ENCODE data around the gene CXorf49. TPM values are rescaled to one million over a fixed set of nuclear protein-coding genes. Genes with fewer than 3 reads are reported as not detected.
"Not testable (repeated sequence)": the region's sequence is repeated elsewhere in the genome, so short reads cannot be mapped to it uniquely, and the experiment has no call there.

CXorf49 gene
- total and polyA plus RNA-seq, 9 of the 15 experiments (the other 6 are each of a cell fraction or from before 2014, with no cell fraction given): not detected

DNA sequence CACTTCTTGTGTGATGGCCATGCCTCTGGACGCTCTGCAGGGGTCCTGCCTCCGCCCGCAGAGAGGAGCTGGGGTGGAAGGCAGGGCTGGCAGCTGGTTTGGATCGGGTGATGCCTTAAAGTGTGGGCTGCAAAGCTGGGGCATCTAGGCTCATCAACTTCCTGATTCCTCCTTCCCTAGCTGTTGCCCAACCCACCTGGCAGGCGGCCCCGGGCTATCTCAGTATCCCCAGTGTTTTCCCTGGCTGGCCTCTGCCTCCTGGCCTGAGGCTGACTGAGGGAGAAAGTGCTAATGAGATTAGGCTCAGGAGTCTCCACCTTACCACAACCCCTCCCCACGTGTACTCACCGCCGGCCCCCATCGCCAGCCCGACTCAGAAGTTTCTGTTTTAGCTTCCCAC is 46.7 kb upstream of the CXorf49 start:
- H3K9me1 ChIP-seq (ENCODE audit: control insufficient read depth, insufficient read depth, low read length); H4K20me1 ChIP-seq (replicated peaks; ENCODE audit: control insufficient read depth, insufficient read depth, low read length); H3K9me3 ChIP-seq (replicated peaks; ENCODE audit: control insufficient read depth, insufficient read depth, low read depth, low read length); H3K4me2 ChIP-seq (ENCODE audit: insufficient read depth, low read length); H3K27ac ChIP-seq (ENCODE audit: extremely low read depth, low read depth, low read length); in situ Hi-C loops (cut with MboI); BruUV-seq (replicated peaks); POLR2A ChIA-PET; DNase-seq (ENCODE audit: extremely low read depth in 1 of 4, low spot score in 3 of 4); H3K9ac ChIP-seq (ENCODE audit: insufficient read depth in 1 of 2, low read depth in 2 of 2, low read length in 2 of 2); ATAC-seq; H3K4me1 ChIP-seq (replicated peaks in 1 of 2; ENCODE audit: control insufficient read depth in 2 of 2, insufficient read depth in 2 of 2, low read length in 2 of 2); H3K79me2 ChIP-seq (ENCODE audit: control insufficient read depth, insufficient read depth, low read length); H2AFZ ChIP-seq (ENCODE audit: low read depth, low read length); CTCF ChIA-PET (ENCODE audit: low intra/inter-chr PET ratio); FAIRE-seq; intact Hi-C loops (cut with micrococcal nuclease); H3K36me3 ChIP-seq (ENCODE audit: control insufficient read depth, insufficient read depth, low read length); H3K27me3 ChIP-seq (ENCODE audit: control insufficient read depth in 2 of 2, insufficient read depth in 2 of 2, low read length in 2 of 2); H3K4me3 ChIP-seq: not testable (repeated sequence)
- WGBS (ENCODE audit: insufficient coverage, low coverage, missing lambda C conversion rate): no CpG with 5 or more reads among the region's 11 CpGs

DNA sequence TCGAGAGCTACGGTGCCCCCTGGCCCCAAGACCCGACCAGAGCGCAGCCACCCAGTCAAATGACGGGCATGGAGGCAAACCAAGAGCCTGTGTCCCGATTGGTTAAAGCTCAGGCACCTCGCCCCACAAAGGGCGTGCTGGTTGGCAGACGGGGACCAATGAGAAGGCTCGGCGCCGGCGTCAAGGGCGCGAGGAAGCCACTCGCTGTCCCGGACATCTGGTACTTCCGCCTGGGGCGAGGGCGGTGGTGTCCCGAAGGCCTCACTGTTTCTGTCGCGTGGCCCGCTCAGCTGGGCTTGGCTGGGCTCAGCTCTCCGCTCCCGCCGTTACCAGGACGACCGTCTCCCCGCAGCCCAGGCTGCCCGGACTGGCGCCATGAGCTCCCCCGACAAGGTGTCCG is 45.0 kb upstream of the CXorf49 start, which contains the start of gene CXorf49B:
TSS of gene CXorf49B (plus strand) at position 301 of the 400 bp plus-strand sequence. CDS start at position 376, 75 bp downstream.
- CTCF ChIA-PET (ENCODE audit: low intra/inter-chr PET ratio); H3K79me2 ChIP-seq (ENCODE audit: control insufficient read depth, insufficient read depth, low read length); H2AFZ ChIP-seq (ENCODE audit: low read depth, low read length); ATAC-seq; H3K9me3 ChIP-seq (replicated peaks; ENCODE audit: control insufficient read depth, insufficient read depth, low read depth, low read length); BruUV-seq (replicated peaks); in situ Hi-C loops (cut with MboI); H3K9ac ChIP-seq (ENCODE audit: insufficient read depth in 1 of 2, low read depth in 2 of 2, low read length in 2 of 2); H3K4me3 ChIP-seq; FAIRE-seq; H3K36me3 ChIP-seq (ENCODE audit: control insufficient read depth, insufficient read depth, low read length); POLR2A ChIA-PET; H4K20me1 ChIP-seq (replicated peaks; ENCODE audit: control insufficient read depth, insufficient read depth, low read length); H3K4me1 ChIP-seq (replicated peaks in 1 of 2; ENCODE audit: control insufficient read depth in 2 of 2, insufficient read depth in 2 of 2, low read length in 2 of 2); H3K4me2 ChIP-seq (ENCODE audit: insufficient read depth, low read length); H3K27me3 ChIP-seq (ENCODE audit: control insufficient read depth in 2 of 2, insufficient read depth in 2 of 2, low read length in 2 of 2); intact Hi-C loops (cut with micrococcal nuclease); H3K9me1 ChIP-seq (ENCODE audit: control insufficient read depth, insufficient read depth, low read length); H3K27ac ChIP-seq (ENCODE audit: extremely low read depth, low read depth, low read length); DNase-seq (ENCODE audit: extremely low read depth in 1 of 4, low spot score in 3 of 4): not testable (repeated sequence)
- WGBS (ENCODE audit: insufficient coverage, low coverage, missing lambda C conversion rate): no CpG with 5 or more reads among the region's 34 CpGs

DNA sequence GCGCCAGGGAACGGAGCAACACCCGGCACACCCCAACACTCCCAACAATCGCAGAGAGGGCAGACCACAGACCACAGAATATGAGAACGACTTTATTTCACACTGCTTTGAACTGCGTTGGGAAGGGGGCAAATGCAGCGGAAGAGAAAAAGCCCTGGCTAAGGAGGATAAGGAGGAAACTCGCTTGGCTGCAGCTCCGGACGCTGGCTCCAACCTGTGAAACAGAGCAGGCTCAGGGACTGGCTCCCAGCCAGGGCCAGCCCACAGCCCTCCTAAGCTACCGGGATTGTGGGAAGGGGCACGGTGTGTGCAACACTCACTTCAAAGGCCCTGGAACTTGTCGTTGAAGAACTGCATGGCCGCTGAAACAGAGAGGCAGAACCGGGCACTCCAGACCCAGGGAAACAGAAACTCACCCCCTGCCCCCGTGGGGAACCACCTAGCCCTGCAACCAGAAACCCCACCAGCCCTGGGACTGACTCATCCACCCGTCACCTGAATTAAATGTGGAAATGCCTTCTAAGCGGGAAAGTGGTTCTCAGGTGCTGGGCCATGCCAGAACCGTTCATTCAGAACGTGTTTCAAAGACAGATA is 42.7 kb upstream of the CXorf49 start:
- POLR2A ChIA-PET; H3K36me3 ChIP-seq (ENCODE audit: control insufficient read depth, insufficient read depth, low read length); H4K20me1 ChIP-seq (replicated peaks; ENCODE audit: control insufficient read depth, insufficient read depth, low read length); H3K79me2 ChIP-seq (ENCODE audit: control insufficient read depth, insufficient read depth, low read length); H3K9ac ChIP-seq (ENCODE audit: insufficient read depth in 1 of 2, low read depth in 2 of 2, low read length in 2 of 2); DNase-seq (ENCODE audit: extremely low read depth in 1 of 4, low spot score in 3 of 4); H3K4me1 ChIP-seq (replicated peaks in 1 of 2; ENCODE audit: control insufficient read depth in 2 of 2, insufficient read depth in 2 of 2, low read length in 2 of 2); H3K4me2 ChIP-seq (ENCODE audit: insufficient read depth, low read length); H3K9me1 ChIP-seq (ENCODE audit: control insufficient read depth, insufficient read depth, low read length); H3K27ac ChIP-seq (ENCODE audit: extremely low read depth, low read depth, low read length); intact Hi-C loops (cut with micrococcal nuclease); H3K27me3 ChIP-seq (ENCODE audit: control insufficient read depth in 2 of 2, insufficient read depth in 2 of 2, low read length in 2 of 2); H3K9me3 ChIP-seq (replicated peaks; ENCODE audit: control insufficient read depth, insufficient read depth, low read depth, low read length); BruUV-seq (replicated peaks); FAIRE-seq; ATAC-seq; H3K4me3 ChIP-seq; in situ Hi-C loops (cut with MboI); CTCF ChIA-PET (ENCODE audit: low intra/inter-chr PET ratio); H2AFZ ChIP-seq (ENCODE audit: low read depth, low read length): not testable (repeated sequence)
- no CpG with 5 or more reads among the region's 20 CpGs for WGBS (ENCODE audit: insufficient coverage, low coverage, missing lambda C conversion rate)

DNA sequence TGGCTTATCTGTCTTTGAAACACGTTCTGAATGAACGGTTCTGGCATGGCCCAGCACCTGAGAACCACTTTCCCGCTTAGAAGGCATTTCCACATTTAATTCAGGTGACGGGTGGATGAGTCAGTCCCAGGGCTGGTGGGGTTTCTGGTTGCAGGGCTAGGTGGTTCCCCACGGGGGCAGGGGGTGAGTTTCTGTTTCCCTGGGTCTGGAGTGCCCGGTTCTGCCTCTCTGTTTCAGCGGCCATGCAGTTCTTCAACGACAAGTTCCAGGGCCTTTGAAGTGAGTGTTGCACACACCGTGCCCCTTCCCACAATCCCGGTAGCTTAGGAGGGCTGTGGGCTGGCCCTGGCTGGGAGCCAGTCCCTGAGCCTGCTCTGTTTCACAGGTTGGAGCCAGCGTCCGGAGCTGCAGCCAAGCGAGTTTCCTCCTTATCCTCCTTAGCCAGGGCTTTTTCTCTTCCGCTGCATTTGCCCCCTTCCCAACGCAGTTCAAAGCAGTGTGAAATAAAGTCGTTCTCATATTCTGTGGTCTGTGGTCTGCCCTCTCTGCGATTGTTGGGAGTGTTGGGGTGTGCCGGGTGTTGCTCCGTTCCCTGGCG is 2.3 kb upstream of the CXorf49 start:
- H4K20me1 ChIP-seq (replicated peaks; ENCODE audit: control insufficient read depth, insufficient read depth, low read length); intact Hi-C loops (cut with micrococcal nuclease); H2AFZ ChIP-seq (ENCODE audit: low read depth, low read length); H3K4me1 ChIP-seq (replicated peaks in 1 of 2; ENCODE audit: control insufficient read depth in 2 of 2, insufficient read depth in 2 of 2, low read length in 2 of 2); H3K27me3 ChIP-seq (ENCODE audit: control insufficient read depth in 2 of 2, insufficient read depth in 2 of 2, low read length in 2 of 2); H3K9me3 ChIP-seq (replicated peaks; ENCODE audit: control insufficient read depth, insufficient read depth, low read depth, low read length); H3K27ac ChIP-seq (ENCODE audit: extremely low read depth, low read depth, low read length); H3K79me2 ChIP-seq (ENCODE audit: control insufficient read depth, insufficient read depth, low read length); DNase-seq (ENCODE audit: extremely low read depth in 1 of 4, low spot score in 3 of 4); H3K36me3 ChIP-seq (ENCODE audit: control insufficient read depth, insufficient read depth, low read length); POLR2A ChIA-PET; BruUV-seq (replicated peaks); ATAC-seq; H3K9ac ChIP-seq (ENCODE audit: insufficient read depth in 1 of 2, low read depth in 2 of 2, low read length in 2 of 2); FAIRE-seq; CTCF ChIA-PET (ENCODE audit: low intra/inter-chr PET ratio); in situ Hi-C loops (cut with MboI); H3K9me1 ChIP-seq (ENCODE audit: control insufficient read depth, insufficient read depth, low read length); H3K4me3 ChIP-seq; H3K4me2 ChIP-seq (ENCODE audit: insufficient read depth, low read length): not testable (repeated sequence)
- WGBS (ENCODE audit: insufficient coverage, low coverage, missing lambda C conversion rate): no CpG with 5 or more reads among the region's 20 CpGs

Data from K562 (cell line).